ENCODE results near the gene RTCA. TPM values are rescaled to one million over a fixed set of nuclear protein-coding genes. Genes with fewer than 3 reads are reported as not detected.
"Not testable (repeated sequence)": the region's sequence is repeated elsewhere in the genome, so short reads cannot be mapped to it uniquely, and the experiment has no call there.

RTCA gene
- 10 to 100 TPM; 30.3 to 31.8 TPM for total RNA-seq
- long read RNA-seq, transcript RTCA-203 (11 exons, 2,535 nt), result major isoform, 51 of 61 reads
- long read RNA-seq, partial matches to known transcripts, result 2 of 61 reads
- long read RNA-seq, other reads (novel, unspliced or antisense), result 8 of 61 reads

DNA sequence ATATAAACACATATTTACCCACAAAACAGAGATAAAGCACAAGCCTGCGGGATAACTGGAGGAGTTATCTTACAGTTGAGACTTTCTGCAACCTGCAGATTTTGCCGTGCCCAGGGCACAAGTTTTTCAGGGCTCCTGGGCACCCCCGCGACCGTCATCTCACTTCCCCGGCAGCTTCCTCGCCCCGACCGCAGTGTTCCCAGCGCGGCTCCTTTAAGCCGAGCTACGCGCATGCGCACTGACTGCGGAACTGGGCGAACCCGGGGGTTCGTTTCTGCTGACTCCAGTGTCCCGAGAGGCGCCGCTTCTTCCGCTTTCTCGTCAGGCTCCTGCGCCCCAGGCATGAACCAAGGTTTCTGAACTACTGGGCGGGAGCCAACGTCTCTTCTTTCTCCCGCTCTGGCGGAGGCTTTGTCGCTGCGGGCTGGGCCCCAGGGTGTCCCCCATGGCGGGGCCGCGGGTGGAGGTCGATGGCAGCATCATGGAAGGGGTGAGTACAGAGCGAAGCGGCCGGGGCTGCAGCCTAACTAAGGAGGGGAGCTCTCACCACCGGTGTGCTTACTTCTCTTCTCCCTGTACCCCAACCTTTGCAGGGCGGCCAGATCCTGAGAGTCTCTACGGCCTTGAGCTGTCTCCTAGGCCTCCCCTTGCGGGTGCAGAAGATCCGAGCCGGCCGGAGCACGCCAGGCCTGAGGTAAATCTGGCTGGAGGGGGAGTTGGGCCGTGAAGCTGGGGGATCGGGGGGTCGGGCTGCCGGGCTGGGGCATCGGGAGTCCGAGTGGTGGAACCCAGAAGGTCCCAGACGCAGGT, at the start of gene RTCA:
Gene RTCA (plus strand): TSS at position 286 of the 810 bp plus-strand sequence. CDS start 160 bp downstream, at position 446.
- DNase-seq (peak; percentile 98), ATAC-seq (peak; percentile 99 to 100)
- intact Hi-C loops (cut with DNase I), result loop anchor here in 1 of 2 donors (5.0 to 10.0 kb wide), 2 partner anchors 86 to 111 kb away; partner anchors contain the start of gene CDC14A

DNA sequence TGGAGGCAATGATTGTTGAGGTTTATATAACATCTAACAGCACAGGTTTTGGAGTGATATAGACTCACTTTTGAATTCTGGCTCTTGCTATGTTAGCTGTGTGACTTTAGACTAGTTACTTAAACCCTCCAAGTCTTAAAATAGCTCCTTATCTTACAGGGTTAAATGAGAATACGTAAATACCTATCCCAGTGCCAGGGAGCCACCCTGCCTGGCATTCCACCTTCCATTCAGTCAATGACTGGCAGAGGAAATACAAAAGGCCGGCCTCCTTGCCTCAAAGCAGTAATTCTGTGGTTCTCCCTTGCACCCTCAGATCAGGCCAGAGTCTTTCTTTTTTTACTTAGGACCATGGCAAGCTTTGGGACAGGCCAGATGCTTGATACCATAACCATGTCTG, 48.2 kb upstream of the RTCA start:
- intact Hi-C loops (cut with DNase I), result no loop called here
- DNase-seq (peak; percentile 29), ATAC-seq (peak; percentile 75 to 88)

DNA sequence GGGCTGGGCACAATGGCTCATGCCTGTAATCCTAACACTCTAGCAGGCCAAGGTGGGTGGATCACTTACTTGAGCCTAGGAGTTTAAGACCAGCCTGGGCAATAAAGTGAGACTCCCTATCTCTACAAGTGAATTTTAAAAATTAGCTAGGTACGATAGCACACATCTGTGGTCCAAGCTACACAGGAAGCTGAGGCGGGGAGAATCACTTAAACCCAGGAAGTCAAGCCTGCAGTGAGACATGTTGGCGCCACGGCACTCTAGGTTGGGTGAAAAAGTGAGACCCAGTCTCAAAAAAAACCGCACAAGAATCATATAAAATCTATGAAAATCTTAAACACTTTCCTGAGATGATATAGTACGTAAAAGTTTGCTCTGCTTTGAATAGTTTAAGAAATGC, 46.6 kb upstream of the RTCA start:
- ATAC-seq (no peak), DNase-seq (no peak)

DNA sequence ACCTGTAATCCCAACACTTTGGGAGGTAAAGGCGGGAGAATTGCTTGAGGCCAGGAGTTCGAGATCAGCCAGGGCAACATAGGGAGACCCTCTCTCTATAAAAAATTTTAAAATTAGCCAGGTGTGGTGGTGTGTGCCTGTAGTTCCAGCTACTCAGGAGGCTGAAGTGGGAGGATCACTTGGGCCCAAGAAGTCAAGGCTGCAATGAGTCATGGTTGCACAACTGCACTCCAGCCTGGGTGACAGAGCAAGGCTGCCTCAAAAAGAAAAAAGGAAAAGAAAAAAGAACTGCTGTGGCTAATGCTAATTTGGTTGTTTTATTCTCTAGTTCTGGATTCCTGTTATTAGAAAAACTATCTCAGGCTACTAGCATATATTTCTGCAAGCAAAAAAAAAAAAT, 46.1 kb upstream of the RTCA start:
- intact Hi-C loops (cut with DNase I), result no loop called here
- no peak for DNase-seq
- no peak for ATAC-seq

More for the DNA sequence above, 46.6 kb upstream of the RTCA start:
- intact Hi-C loops (cut with DNase I), result no loop called here

DNA sequence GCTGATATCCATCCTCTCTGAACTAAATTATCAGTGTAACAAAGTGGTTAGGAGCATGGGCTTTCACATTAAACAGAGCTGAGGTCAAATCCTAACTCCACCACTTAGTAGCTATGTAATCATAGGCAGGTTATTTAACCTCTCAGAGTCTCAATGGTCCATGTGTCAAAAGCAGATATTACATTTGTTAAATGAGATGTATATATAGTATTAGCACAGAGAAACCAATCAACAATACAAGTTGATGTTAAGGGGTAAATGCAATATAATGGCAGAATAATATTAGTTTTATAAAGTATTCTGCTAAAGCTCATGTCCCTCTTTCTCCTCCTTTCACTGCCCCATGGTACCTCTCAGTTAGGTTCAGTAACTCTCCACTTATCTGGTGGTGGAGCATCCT, 43.6 kb upstream of the RTCA start:
- ATAC-seq, result no peak
- no peak for DNase-seq
- intact Hi-C loops (cut with DNase I), result no loop called here

DNA sequence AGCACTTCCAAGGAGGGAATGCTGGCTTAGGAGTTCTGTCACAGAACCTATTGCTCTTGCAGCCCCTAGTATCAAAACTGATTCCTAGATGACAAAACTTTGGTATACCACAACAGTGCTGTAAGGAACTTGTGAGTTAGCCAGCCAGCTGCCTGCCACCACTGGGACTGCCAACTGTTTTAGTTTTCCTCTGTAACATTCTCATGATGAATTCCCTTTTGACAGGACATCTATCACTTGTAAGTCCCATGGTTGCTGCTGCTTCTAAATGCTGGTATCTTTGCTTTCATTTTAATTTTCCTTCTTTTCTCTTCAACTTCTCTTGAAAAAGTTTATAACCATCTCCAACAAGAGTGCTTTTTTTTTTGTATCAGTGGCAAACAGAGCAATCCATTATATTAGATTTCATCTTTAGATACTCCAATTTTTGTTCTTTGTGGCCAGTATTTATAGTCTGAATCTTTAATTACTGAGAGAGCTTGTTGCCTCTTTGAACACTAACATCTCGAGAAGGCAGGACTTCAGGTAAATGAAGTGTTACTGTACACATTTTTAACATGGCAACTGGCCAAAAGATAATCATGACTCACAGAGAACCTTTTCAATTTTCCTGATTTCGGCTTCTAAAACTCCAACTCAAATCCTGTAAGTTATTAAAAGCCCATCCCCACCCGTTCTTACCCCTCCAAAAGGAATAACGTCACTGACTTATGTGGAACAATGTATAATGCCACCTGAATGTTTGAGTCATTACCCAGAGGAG, 36.2 kb upstream of the RTCA start:
- intact Hi-C loops (cut with DNase I), result no loop called here
- ATAC-seq, result no peak

DNA sequence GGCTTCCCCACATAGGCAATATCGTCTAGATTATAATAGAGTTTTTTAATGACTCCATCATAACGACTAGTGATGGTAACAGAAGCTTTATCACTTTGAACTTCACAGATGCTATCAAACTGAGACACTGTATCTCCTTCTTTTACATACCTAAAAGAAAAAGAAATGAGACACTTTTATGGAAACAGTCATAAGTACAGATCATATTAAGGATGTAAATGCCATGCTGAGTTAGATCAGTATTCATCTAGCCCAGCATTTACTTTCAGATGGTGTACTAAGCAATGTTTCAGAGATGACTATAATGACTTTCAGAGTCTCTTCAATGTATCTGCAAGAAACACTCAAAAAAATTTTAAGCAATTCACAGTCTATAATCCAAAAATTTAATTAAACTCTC, 35.3 kb upstream of the RTCA start:
- ATAC-seq (no peak), DNase-seq (no peak)
- intact Hi-C loops (cut with DNase I), result no loop called here

More for the DNA sequence above, 36.2 kb upstream of the RTCA start:
- no peak for DNase-seq

DNA sequence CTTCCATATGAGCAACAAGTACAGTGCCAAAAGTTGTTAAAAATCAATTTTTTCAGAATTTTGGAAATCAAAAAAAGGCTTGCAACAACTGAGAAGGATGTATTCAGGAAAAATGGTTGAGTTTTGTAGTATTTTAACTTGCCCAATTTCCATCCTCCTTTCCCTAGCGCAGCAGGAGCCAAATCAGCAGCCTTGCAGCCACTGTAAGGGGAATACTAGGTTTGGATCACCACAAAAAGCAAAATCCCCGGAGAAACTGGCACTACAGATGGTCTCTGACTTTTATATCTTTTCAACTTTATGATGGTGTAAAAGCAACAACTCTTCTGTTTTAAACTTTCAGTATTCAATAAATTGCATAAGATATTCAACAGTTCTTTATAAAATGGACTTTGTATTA, 34.3 kb upstream of the RTCA start:
- intact Hi-C loops (cut with DNase I), result no loop called here
- ATAC-seq, result no peak
- no peak for DNase-seq

DNA sequence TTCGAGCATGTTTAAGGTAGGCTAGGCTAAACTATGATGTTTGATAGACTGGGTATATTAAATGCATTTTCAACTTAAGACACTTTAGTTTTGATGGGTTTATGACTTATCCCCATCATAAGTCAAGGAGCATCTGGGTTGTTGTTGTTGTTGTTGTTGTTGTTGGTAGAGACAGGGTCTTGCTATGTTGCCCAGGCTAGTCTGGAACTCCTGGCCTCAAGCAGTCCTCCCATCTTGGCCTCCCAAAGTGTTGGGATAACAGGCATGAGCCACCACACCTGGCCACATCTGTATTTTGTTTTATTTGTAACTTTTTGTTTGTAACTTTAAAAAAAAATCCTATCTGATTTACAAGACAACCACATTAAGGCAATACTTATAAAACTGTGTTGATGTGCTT, 33.9 kb upstream of the RTCA start:
- intact Hi-C loops (cut with DNase I), result no loop called here
- ATAC-seq (no peak), DNase-seq (no peak)

DNA sequence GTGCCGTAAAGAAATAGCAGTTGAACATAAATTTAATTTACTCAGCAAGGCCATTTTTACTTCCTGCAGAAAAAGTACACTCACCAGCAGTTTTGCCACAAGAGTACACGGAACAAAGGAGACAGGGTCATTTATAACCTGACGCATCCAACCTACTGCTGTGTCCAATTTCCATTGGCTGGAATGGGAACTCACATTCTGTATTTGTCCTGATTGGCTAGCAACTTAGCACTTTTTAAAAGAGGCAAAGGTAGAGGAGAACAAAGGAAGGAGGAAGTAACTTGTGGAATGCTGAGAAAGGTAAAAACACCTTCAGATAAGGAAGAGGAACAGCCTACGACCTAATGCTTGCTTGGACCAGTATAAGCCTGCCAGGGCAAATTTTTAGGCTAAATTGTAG, 32.5 kb upstream of the RTCA start:
- intact Hi-C loops (cut with DNase I); ATAC-seq; DNase-seq: not testable (repeated sequence)

DNA sequence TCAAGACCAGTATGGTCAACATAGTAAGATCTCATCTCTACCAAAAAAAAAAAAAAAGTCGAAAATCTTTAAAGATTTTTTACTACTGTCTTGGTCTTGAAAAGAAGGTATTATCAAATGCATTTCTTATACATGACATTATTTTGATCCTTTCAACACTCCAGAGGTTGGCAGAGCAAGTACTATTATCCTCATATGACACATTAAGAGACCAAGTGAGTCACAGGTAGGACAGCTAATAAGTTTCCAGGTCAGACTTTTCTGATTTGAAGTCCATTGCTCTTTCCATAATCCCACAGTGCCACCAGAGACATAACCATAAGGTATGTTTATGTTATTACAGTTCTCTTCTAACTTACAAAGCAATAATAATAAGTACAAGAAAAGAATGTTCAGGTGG, 31.6 kb upstream of the RTCA start:
- ATAC-seq (no peak), DNase-seq (no peak)
- intact Hi-C loops (cut with DNase I), result no loop called here

DNA sequence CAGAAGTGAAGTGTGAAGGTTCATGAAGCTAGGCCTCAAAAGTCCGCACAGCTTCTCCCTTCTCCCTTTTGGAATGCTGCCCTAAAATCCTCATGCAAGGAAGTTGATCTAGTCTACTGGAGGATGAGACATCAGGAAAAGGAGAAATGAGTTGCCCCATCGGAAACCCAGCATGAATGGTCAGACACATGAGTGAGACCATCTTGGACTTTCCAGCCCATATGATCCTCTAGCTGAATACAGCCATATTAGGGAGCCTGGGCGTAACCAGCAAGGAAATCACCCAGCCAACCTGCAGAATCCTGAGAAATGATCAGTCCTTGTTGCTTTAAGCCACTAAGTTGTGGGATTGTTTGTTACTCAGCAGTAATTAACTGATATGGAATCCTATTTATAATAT, 28.9 kb upstream of the RTCA start:
- intact Hi-C loops (cut with DNase I), result no loop called here
- no peak for DNase-seq
- no peak for ATAC-seq

DNA sequence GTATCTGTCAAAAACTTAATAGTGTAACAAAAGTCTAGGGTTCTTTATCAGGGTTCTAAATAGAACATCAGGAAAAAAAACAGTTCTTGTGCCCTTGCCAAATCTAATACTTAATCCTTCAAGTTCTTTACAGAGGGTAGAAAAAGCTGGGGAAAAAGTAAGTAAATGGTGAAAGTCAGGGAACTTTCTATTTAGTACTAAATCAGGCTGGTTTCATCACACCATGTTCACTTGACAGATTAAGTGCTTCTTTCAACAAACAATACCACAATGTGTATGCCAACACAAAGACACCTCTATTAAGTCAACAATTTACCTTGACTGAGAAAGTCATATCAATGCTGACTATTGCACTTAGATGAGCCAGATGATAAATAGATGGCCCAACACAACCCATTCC, 26.1 kb upstream of the RTCA start:
- ATAC-seq (no peak), DNase-seq (no peak)
- intact Hi-C loops (cut with DNase I), result loop anchor here in 1 of 2 donors (10.0 kb wide), 1 partner anchor 115 kb away; the partner anchor contains the start of gene CDC14A

DNA sequence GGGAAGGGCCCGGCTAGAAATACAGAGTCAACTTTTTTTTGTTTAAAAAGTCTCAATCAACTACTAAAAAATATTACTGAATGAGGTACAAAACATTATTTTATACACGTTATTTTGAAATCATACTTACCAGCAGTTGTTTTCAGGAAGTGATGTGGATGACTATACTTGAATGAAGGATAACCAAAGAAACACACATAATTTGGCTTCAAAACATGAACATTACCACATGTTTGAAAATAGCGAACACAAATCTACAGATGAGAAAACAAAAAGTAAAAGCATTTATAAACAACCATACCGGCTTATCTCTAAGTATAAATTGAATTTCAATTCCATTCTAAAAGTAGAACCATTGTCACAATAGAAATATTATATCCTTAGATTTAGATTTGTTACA, 25.4 kb upstream of the RTCA start:
- DNase-seq, result no peak
- no peak for ATAC-seq
- intact Hi-C loops (cut with DNase I), result loop anchor here in 1 of 2 donors (10.0 kb wide), 1 partner anchor 114 kb away; the partner anchor contains the start of gene CDC14A

DNA sequence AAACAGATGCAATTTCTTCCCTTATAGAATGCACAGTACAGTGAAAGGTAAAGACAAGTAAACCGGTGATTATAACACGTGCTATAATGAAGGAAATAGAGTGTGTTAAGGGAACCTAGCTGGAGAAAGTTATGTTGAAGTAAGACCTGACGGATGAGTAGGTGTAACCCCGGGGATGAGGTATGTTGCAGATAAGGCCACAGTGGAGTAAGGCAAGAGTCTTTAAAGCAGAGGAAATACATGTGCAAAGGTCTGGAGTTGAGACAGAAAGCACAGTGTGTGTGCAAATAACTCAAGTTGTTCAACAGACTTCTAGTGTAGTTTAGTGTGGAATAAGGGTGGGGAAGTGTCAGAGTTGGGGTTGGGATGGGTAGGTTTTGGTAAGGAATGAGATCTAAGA, 19.3 kb upstream of the RTCA start:
- ATAC-seq, result no peak
- intact Hi-C loops (cut with DNase I), result loop anchor here in 1 of 2 donors (10.0 kb wide), 1 partner anchor 108 kb away; the partner anchor contains the start of gene CDC14A
- DNase-seq, result no peak

DNA sequence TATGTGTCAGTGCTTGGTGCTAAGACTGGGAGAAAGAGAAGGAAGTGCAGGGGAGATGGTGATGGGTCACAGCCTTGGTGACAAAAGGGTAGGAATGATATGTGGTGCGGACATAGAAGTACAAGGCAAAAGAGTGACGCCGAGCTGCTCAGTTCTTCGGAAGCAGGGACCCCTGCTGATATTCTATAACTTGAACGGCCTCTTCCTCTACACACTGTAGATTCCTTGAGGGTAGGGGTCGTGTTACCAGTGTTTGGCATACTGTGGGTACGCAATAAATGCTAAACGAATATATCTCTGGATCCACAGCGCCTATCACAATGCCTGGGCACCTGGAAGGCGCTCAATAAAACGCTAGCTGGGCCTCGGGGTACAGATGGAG, 16.9 kb upstream of the RTCA start:
- DNase-seq (no peak), ATAC-seq (peak in 1 of 2 donors; percentile 2)
- intact Hi-C loops (cut with DNase I), result loop anchor here in 1 of 2 donors (10.0 kb wide), 1 partner anchor 106 kb away; the partner anchor contains the start of gene CDC14A

DNA sequence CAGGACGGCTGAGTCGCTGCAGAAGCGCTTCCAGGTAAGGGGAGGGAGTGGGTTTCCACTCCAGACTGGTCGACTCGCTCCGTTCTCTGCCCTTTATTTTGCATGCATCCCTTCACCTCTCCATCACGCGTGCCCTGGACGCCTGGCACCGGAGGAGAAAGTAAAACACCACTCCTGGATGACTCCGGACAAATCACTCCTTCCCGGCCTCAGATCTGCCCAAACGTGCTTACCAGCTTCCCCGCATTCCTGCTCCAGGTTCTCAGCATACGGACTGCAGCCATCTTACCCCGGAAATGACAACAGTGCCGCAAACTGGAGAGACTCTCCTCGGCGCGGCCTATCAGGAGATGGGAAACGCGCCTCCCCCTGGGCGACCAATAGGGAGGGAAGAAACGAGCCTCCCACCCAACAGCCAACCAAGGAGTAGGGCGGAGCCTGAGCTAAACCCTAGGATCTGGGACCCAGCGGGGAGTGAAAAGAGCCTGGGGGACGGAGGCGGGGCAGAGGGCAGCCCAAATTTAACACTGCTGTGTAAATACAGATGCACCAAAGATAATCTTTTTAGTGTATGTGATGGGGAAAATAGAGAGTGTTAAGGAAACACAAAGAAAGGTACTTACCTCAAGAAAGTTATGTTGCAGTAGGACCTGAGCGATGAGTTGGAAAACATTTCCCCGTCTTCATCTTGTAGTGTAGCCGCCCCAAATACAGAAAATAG, 16.3 kb upstream of the RTCA start, which contains the start of gene DBT:
Gene DBT (minus strand): TSS at position 298 of the 721 bp plus-strand sequence. CDS start 14 bp downstream, at position 284.
- intact Hi-C loops (cut with DNase I), result loop anchor here in 1 of 2 donors (10.0 kb wide), 1 partner anchor 105 kb away; the partner anchor contains the start of gene CDC14A
- peak; percentile 95 for DNase-seq
- ATAC-seq, result peak; percentile 100

DNA sequence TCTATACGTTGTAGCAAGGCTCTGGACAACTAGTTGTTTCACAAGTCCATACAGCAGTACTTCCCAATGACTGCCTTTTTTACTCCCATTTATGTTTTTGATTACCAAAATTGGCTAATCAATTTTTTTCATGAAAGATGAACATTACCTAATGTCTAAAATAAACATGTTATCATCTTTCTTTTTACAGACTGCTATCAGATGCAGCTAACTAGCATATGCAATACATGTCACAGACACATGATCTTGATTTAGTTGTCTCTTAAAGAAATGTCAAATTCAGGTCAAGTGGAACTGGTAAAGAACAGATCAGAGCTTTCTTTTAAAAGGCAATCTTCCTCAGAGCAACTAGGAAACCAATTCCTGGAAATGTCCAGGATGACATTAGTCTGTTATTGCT, 15.8 kb upstream of the RTCA start:
- intact Hi-C loops (cut with DNase I), result no loop called here
- DNase-seq (no peak), ATAC-seq (no peak)

DNA sequence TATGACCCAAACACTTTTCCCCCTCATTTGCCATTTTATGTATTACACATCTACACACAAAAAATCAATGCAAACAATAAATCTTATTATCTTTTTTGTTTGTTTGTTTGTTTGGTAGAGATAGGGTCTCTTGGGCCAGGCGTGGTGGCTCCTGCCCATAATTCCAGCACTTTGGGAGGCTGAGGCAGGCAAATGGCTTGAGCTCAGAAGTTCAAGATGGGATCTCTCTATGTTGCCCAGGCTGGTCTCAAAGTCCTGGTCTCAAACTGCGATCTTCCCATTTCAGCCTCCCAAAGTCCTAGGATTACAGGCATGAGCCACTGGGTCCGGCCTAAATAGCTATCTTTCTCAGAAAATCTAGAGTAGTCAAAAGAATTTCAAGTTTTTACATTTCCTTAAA, 15.2 kb upstream of the RTCA start:
- intact Hi-C loops (cut with DNase I), result no loop called here
- DNase-seq (no peak), ATAC-seq (no peak)
